Activated CD8-positive, alpha-beta memory T cell treated with anti-CD3 and anti-CD28 coated beads for 48 hours (primary cell): ENCODE data around the gene MYO7B.

Experiments used
- DNase-seq, 3 experiments: peaks; one replicate each; pipeline ENCODE4 v3.0.0-alpha.2; 2020; ENCODE audit warnings: low read depth in 2 of 3, low spot score in 2 of 3

Gene MYO7B

GRCh38 chr2:127586746-127587295 is 51.3 kb downstream of the MYO7B start:
- no peak for DNase-seq

GRCh38 chr2:127588241-127588640 is 52.8 kb downstream of the MYO7B start:
- no peak for DNase-seq

GRCh38 chr2:127589358-127589757 is 53.9 kb downstream of the MYO7B start:
- DNase-seq: no peak

GRCh38 chr2:127589841-127590240 is 54.4 kb downstream of the MYO7B start:
- DNase-seq: no peak

- no peak for DNase-seq
These were observed 55.1 kb downstream of the MYO7B start for GRCh38 chr2:127590386-127591190.

- peak; percentile 15 to 35 (median 21) for DNase-seq
These were observed 55.9 kb downstream of the MYO7B start for GRCh38 chr2:127591221-127591923.

GRCh38 chr2:127592761-127593227 is 57.3 kb downstream of the MYO7B start:
- DNase-seq: no peak

- DNase-seq: no peak
These were observed 58.0 kb downstream of the MYO7B start for GRCh38 chr2:127593228-127594115.

GRCh38 chr2:127594116-127594591 is 58.7 kb downstream of the MYO7B start:
- no peak for DNase-seq

GRCh38 chr2:127596311-127597045 is 61.0 kb downstream of the MYO7B start:
- DNase-seq: no peak

GRCh38 chr2:127597046-127597983 is 61.8 kb downstream of the MYO7B start:
- no peak for DNase-seq

- no peak for DNase-seq
These were observed 62.5 kb downstream of the MYO7B start for GRCh38 chr2:127597984-127598380.

- DNase-seq: no peak
These were observed 63.2 kb downstream of the MYO7B start for GRCh38 chr2:127598711-127599110.

GRCh38 chr2:127599211-127599610 is 63.7 kb downstream of the MYO7B start:
- DNase-seq: no peak

- no peak for DNase-seq
These were observed 69.5 kb downstream of the MYO7B start for GRCh38 chr2:127604986-127605385.

GRCh38 chr2:127605691-127606263 is 70.3 kb downstream of the MYO7B start:
- DNase-seq: no peak

GRCh38 chr2:127606625-127607398 is 71.3 kb downstream of the MYO7B start:
- no peak for DNase-seq

- DNase-seq: no peak
These were observed 72.0 kb downstream of the MYO7B start for GRCh38 chr2:127607399-127607908.
